PFSK-1 (cell line): Measurements from ENCODE around the gene DTX3L.

ENCODE experiments used
- TAF1 ChIP-seq: IDR thresholded peaks from 2 replicates; pipeline ENCODE4 v1.6.1; 2012; ENCODE audit warnings: low read length, control low read depth, borderline replicate concordance; ENCODE audit not compliant: insufficient read depth
- TF ChIP-seq, protein P1 (sequence below), 2 experiments: IDR thresholded peaks; 2 replicates each; pipeline versions ENCODE4 v1.6.1 to v1.8.0; 2011 to 2012; ENCODE audit warnings: low read depth in 2 of 2, low read length in 2 of 2, control low read depth in 1 of 2, inconsistent platforms in 1 of 2, mild to moderate bottlenecking in 1 of 2, moderate library complexity in 1 of 2; ENCODE audit not compliant: insufficient read depth in 1 of 2

DNA sequence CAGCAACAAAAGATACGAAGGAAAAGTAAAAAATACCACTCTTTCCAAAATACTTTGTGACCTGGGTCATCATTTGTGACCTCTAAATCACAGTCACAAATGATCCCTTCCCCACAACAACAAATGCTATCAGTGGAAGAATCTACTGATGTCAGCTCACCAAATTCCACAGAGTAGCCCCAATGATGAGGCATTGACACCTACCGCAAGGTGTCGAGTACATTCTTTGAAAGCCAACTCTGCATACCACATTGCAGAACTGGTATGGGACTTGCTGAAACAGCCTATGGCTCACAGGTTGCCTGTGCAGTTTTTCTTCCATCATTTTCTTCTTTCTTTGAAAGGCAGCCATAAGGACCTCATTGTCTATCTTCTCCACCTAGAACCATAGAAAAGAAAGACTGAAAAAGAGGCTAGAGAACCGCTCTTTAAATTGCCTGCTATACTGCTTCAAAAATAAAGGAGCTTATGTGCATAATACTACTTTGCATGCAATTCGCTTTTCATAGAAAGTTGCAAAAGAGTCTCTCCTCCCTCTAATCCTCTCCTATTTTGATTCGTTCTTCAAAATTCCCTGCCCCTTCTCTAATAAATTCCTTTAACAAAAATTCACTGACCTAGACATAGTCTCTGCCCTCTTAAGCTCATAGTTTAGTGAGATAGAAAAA, 28.0 kb upstream of the DTX3L start:
- TF ChIP-seq, protein P1, sequence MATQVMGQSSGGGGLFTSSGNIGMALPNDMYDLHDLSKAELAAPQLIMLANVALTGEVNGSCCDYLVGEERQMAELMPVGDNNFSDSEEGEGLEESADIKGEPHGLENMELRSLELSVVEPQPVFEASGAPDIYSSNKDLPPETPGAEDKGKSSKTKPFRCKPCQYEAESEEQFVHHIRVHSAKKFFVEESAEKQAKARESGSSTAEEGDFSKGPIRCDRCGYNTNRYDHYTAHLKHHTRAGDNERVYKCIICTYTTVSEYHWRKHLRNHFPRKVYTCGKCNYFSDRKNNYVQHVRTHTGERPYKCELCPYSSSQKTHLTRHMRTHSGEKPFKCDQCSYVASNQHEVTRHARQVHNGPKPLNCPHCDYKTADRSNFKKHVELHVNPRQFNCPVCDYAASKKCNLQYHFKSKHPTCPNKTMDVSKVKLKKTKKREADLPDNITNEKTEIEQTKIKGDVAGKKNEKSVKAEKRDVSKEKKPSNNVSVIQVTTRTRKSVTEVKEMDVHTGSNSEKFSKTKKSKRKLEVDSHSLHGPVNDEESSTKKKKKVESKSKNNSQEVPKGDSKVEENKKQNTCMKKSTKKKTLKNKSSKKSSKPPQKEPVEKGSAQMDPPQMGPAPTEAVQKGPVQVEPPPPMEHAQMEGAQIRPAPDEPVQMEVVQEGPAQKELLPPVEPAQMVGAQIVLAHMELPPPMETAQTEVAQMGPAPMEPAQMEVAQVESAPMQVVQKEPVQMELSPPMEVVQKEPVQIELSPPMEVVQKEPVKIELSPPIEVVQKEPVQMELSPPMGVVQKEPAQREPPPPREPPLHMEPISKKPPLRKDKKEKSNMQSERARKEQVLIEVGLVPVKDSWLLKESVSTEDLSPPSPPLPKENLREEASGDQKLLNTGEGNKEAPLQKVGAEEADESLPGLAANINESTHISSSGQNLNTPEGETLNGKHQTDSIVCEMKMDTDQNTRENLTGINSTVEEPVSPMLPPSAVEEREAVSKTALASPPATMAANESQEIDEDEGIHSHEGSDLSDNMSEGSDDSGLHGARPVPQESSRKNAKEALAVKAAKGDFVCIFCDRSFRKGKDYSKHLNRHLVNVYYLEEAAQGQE (IDR thresholded peaks at IDR 0.05; ENCODE audit: insufficient read depth in 1 of 2, low read depth in 2 of 2, low read length in 2 of 2), result no peak
- no peak for TF ChIP-seq TAF1
